GM19438 (cell line): ENCODE data around the gene P2RY2.

Experiments
- ATAC-seq: cut with Tn5 transposase; IDR thresholded peaks from one replicate; pipeline ENCODE4 v1.9.1; 2021; ENCODE audit warnings: low read depth; ENCODE audit not compliant: unreplicated experiment

P2RY2 gene

DNA sequence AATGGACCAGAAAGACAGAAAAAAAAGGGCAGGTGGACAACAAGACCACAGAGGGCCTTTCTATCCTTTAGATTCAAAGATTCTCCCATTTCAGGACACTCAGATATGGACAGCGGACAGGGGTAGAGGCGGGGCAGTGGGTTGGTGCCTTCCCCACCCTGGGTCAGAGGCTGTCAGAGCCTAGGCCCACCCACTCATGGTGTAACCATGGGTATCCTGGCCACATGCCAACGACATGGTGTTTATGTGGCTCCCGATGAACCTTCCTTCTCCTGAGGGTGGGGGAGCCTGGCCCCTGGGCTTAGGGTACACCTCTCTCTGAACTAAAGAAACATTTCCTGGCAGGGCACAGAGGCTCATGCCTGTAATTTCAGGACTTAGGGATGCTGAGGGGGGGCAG is 14.3 kb upstream of the P2RY2 start:
- ATAC-seq = no peak

DNA sequence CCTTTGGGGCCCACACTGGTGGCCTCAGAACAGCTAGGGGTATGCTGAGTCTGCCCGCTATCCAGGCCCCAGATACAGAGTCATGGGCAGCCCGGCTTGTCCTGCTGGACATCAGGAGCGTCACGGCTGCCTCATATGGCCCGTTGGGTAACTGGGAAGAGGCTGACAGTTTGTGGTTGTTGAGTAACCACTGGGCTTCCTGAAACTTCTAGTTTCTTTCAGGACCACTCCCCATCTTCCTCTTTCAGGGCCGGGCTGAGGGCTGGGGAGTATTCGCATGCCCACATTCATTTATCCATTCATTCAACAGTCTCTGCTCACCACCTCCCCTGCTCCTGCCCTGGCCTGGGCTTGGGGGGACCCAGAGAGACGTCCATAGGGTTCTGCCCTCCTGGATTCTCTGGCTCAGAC is 13.4 kb upstream of the P2RY2 start:
- ATAC-seq = no peak

- ATAC-seq = no peak
These were observed 12.3 kb upstream of the P2RY2 start for GRCh38 chr11:73205661-73206343.

- ATAC-seq = no peak
These were observed 11.3 kb upstream of the P2RY2 start for GRCh38 chr11:73206801-73207200.

- no peak for ATAC-seq
These were observed 8.2 kb upstream of the P2RY2 start for GRCh38 chr11:73209892-73210291.

- ATAC-seq = no peak
These were observed 7.0 kb upstream of the P2RY2 start for GRCh38 chr11:73210916-73211667.

DNA sequence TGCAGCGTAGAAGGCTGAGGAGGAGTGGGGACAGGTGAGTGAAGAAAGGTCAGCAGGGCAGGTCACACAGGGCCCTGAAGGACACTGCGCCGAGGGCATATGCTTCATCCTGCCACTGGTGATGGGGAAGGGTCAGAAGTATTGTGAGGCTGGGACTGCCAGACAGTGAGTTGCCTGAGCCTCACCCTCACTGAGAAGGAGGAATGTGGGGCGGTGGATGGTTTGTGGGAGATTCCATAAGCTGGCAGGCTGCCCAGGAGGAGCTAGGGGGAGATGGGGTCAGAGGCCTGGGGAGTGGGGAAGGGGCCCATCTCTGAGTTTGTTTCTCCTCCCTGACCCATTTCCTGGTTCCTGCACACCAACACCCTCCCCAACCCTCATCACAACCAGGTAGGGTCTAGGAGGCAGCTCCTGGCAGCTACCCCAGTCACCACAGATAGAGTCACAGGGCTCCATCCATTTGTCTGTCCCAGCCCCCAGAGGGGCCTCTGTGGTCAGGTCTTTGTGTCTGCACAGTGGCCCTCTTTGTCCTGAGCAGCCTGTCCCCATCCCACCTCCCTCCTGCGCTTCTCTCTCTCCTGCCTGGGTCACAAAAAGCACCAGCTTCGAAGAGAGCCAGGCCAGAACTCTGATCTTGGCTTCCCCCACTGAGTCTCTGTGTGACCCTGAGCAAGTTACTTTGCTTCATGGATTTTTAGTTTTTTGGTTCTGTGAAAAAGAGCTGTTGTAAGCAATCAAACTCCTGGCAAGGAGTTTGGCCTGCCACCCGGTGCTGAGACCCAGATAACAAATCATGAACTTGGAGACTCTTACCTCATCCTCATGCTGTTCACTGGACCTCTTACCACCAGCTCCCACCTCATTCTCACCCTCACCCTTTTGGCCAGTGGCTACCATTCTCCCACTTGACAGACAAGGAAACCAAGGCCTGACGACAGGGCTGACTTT is 4.6 kb upstream of the P2RY2 start:
- no peak for ATAC-seq

DNA sequence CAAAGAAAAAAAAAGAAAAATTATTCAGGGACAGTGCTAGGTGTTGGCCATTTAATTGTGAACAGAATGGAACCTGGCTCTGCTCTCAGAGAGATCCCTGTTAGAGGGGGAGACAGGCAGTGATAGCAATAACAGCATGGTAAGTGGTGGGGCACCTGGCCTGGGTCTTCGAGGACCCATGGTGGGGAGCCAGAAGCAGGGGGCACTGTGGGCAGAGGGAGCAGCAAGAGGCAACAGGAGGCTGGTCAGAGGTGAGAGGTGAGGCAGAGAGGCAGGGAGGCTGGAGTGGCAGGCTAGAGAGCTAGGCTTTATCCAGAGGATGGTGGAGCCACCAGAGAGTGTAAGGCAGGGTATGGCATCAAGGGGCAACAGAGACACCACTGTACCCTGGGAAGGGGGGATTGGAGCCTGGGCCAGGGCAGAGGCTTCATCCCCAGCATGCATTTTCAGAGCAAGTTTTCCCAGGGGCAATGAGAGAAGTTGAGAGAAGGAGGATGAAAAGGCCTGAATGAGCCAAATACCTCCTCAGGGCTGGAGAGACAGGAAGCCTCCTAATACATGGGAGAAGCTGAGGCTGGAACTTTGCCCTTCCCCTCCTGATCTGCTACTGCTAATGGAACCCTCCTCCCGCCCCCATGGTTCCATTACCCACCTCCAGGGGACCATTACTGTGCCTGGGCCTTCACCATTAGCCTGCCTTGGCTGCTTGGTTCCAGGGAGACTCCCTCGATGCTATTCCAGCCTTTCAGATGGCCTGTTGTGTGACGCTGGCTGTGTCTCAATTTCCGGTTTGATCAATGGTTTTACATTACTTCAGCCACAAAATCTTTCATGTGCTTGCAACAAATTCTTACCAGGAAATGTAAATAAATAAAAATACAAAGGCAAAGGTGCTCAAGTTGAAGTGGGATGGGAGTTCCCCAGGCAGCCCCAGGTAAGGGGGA is 2.6 kb upstream of the P2RY2 start:
- no peak for ATAC-seq

DNA sequence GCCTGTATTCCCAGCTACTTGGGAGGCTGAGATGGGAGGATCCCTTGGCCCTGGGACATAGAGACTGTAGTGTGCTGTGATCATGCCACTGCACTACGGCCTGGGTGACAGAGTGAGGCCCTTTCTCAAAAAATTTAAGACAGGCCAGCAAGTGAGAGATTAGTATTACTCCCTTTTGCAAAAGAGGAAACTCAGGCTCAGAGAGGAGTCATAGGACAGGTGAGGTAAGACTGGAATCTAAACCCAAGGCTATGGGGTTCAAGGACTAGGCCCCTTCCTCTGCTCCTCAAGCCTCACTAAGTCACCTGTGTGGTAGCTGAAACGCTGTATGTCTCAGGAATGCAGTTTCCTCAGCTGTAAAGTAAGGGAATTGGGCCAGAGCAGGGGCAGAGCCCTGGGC is 1.6 kb upstream of the P2RY2 start:
- ATAC-seq = no peak

DNA sequence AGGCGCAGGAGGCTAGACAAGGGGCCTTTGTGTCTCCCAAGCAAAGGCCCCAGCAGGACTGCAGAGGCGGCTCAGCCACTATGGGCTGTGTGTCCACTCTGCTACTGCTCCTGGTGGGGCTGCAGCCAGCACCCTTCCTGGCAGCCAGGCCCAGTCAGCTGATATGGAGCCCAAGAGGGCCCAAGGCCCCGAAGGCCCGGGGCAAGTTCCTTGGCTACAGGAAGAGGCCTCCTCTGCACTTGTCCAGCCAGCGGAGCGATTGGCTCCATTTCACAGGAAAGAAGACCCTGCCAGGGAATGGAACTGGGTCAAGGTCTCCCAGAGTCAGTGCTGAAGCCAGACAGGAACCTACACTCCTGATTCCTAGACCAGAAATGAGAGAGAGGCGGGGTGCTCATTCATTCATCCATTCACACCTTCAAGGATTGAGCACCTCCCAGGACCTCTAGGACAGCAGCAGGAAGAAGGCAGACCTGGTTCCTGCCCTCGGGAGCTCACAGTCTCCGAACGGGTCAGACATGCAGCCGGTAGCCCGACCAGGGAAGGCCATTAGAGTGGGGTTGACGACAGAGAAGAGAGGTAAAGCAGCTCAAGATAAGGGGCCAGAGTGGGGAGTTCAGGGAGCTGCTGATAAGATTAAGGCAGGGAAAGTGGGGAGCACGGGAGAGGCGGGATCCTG is 811 bp upstream of the P2RY2 start:
- ATAC-seq = no peak

DNA sequence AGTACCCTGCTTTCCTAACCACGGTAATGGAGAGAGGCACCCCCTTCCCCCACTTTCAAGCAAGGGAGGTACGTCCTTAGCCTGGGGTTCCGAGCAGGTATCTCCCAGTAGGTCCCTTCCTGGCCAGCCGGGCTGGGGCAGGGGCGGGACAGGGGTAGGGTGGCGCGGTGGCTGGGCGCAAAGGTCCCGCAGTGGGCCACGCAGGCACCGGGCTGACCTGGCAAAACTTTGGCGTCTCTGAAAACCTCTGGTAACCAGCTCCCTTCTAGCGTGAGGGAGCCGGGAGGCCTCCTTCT is 323 bp upstream of the P2RY2 start:
- no peak for ATAC-seq

DNA sequence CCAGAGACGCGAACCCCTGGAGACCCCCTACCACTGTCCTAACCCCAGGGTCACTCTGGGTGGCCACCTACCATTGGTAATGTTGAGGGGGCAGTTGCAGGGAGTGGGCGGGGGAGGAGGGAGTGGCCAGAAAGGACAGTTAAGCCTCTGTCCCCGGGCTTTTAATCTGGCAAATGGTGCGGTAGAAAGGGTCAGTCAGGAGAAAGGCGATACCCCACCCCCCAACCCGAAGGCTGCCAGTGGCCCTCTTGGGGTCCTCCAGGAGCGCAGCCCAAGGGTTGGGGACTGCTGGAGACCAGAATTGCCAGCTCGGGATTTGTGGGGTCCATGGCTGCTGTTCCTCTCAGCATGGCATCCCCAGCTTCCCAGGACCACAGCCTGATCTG is 742 bp downstream of the P2RY2 start:
- no peak for ATAC-seq

DNA sequence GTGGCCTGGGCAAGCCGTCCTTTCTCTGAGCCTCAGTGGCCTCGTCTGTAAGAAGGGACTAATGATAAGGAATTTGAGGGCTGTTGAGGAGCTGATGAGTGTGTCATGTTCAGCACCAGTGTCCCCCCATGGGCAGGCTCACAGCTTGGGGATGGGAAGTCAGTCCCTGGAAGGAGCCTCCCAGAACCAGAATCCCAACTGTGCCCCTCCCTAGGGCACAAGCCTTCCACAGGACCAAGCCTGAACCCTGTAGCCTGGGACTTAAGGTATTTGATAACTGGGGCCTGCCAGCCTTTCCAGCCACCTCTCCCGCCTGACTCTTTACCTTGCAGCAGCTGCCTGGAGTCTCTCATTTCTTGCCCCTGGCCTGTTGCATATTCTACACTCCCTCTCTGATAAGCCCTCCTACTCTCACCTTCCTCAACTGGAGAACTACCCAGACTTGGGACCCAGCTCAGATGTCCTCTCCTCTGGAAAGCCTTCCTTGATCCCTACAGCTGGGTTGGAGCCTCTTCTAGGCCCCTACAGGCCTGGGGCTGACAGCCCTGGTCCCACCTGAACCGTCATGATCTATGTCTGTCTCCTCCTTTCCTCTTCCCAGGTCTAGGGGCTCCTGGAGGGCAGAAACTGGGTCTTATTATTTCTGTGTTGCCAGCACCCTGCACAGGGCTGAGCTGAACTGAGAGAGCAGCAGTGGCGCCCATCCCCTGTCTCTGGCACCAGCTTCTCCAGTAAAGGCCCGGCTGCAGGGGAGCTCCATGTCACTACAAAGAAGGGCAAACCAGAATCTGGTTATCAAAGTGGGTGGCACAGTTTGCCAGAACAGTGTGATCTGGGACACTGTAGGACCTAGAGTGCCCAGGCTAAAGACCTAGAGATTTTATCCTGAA is 1.6 kb downstream of the P2RY2 start:
- ATAC-seq = no peak

- ATAC-seq = no peak
These were observed 3.4 kb downstream of the P2RY2 start for GRCh38 chr11:73221451-73221850.

- ATAC-seq = no peak
These were observed 3.9 kb downstream of the P2RY2 start for GRCh38 chr11:73221996-73222395.

- no peak for ATAC-seq
These were observed 6.1 kb downstream of the P2RY2 start for GRCh38 chr11:73223998-73224730.

- ATAC-seq = no peak
These were observed 7.1 kb downstream of the P2RY2 start for GRCh38 chr11:73225001-73225686.

DNA sequence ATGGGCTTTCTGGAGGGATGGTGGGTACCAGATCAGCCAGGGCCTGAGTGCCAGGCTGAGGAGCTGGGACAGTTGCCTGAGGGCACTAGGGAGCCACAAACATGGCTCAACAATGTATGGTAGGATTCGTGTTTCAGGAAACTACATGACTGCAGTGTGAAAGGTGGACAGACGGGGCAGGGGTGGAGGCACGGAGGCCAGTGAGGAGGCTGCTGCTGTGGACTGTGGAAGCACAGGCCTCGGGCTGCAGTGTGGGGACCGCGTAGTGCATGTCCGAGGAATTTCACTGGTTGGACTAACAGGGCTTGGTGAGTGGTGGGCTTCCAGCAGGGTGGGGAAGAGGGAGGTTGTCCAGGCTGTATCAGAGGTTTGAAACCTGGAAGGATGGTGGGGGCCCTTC is 7.8 kb downstream of the P2RY2 start:
- ATAC-seq = no peak
